Motor neuron (in vitro differentiated cells): ENCODE measurements around the gene RPLP1. TPM values are rescaled to one million over a fixed set of nuclear protein-coding genes. Genes with fewer than 3 reads are reported as not detected.

Experiments used
- ATAC-seq, 8 experiments: fragments of 200-7000 bp; cut with Tn5 transposase; replicated peaks in 6 of 8; 2 replicates each; pipeline ENCODE4 v1.8.0; 2021; ENCODE audit warnings: mild to moderate bottlenecking in 8 of 8, moderate library complexity in 8 of 8
- H3K27ac ChIP-seq, 2 donors: fragments of 250-450 bp; sonication (Bioruptor Pico); 2 replicates each; pipeline ENCODE4 v1.9.0; 2021; ENCODE audit warnings: antibody characterized with exemption in 2 of 2, mild to moderate bottlenecking in 2 of 2, moderate library complexity in 1 of 2
- H3K4me1 ChIP-seq, 2 donors: fragments of 250-450 bp; sonication (Bioruptor Pico); replicated peaks in 1 of 2; 2 replicates each; pipeline ENCODE4 v1.6.1; 2021; ENCODE audit warnings: antibody characterized with exemption in 2 of 2, mild to moderate bottlenecking in 2 of 2, moderate library complexity in 1 of 2
- H3K4me3 ChIP-seq, 5 donors: fragments of 250-450 bp; sonication (Bioruptor Pico); 2 replicates each; pipeline ENCODE4 v1.9.0; 2021; ENCODE audit warnings: antibody characterized with exemption in 5 of 5, mild to moderate bottlenecking in 5 of 5, moderate library complexity in 4 of 5
- WGBS, 10 experiments: fragments of 450-650 bp; shearing (Covaris generic); methylation state at CpG; one replicate each; pipeline ENCODE4 v1.0.0; 2022; 5-methylcytosine and 5-hydroxymethylcytosine counted together
- in situ Hi-C, 9 experiments: fragments of 400-800 bp; cut with MboI; loops; one replicate each; pipeline ENCODE4 v1.15.0; 2021; ENCODE audit warnings: low sequenced_read_pairs in 9 of 9, low pct_unique_long_range_greater_than_20kb in 2 of 9; ENCODE audit not compliant: unreplicated experiment in 9 of 9
- total RNA-seq, 8 experiments: library from RNA; unstranded; fragments of 300-600 nt; gene quantifications; 2 replicates each; pipeline versions ENCODE4 v1.2.3 to v1.2.4, GENCODE V29; 2022

Gene RPLP1
- total RNA-seq, 8 experiments from 2014 or later = 1,302 to 2,801 (median 1,475) TPM

GRCh38 chr15:69417581-69417980 is 35.0 kb upstream of the RPLP1 start:
- ATAC-seq = no peak
- Histone ChIP-seq H3K4me1 (peaks cover 0 to 5% of the 10 kb centered on the region in 2 donors), H3K27ac (no peak overlapping the region), H3K4me3 (no peak overlapping the region)
- in situ Hi-C loops = loop anchor here in 1 of 9 experiments (25.0 kb wide), 1 partner anchor 355 kb away; no protein-coding TSS in a partner anchor

- Histone ChIP-seq H3K27ac (no peak overlapping the region), H3K4me1 (no peaks in the 10 kb centered on the region), H3K4me3 (no peak overlapping the region)
- no peak for ATAC-seq
- in situ Hi-C loops = loop anchor here in 1 of 9 experiments (25.0 kb wide), 1 partner anchor 359 kb away; no protein-coding TSS in a partner anchor
Measured at GRCh38 chr15:69421498-69421897, 31.1 kb upstream of the RPLP1 start.

- in situ Hi-C loops = loop anchor here in 1 of 9 experiments (25.0 kb wide), 1 partner anchor 360 kb away; no protein-coding TSS in a partner anchor
- no peaks in the 10 kb centered on the region for H3K4me1 ChIP-seq
- no peak for ATAC-seq
- H3K27ac ChIP-seq = no peak overlapping the region
- no peak overlapping the region for H3K4me3 ChIP-seq
- WGBS, 10 experiments = 76 to 100% (median 98%) methylated on average over 1 to 4 of the region's 4 CpGs; no CpG with 5 or more reads in 2 of the 10 experiments
Measured at GRCh38 chr15:69422336-69422895, 30.2 kb upstream of the RPLP1 start.

- H3K27ac ChIP-seq = no peak overlapping the region
- WGBS, 10 experiments = 63 to 100% (median 100%) methylated on average over 1 to 2 of the region's 2 CpGs
- in situ Hi-C loops = loop anchor here in 1 of 9 experiments (25.0 kb wide), 1 partner anchor 362 kb away; no protein-coding TSS in a partner anchor
- H3K4me1 ChIP-seq = no peaks in the 10 kb centered on the region
- ATAC-seq = no peak
- no peak overlapping the region for H3K4me3 ChIP-seq
Measured at GRCh38 chr15:69424001-69424400, 28.6 kb upstream of the RPLP1 start.

- Histone ChIP-seq H3K4me3 (no peak overlapping the region), H3K4me1 (no peaks in the 10 kb centered on the region), H3K27ac (no peak overlapping the region)
- WGBS, 10 experiments = 60 to 100% (median 100%) methylated on average over 1 of the region's 1 CpG; no CpG with 5 or more reads in 1 of the 10 experiments
- ATAC-seq = no peak
- in situ Hi-C loops = loop anchor here in 1 of 9 experiments (25.0 kb wide), 1 partner anchor 363 kb away; no protein-coding TSS in a partner anchor
Measured at GRCh38 chr15:69424748-69425413, 27.7 kb upstream of the RPLP1 start.

GRCh38 chr15:69433831-69434230 is 18.8 kb upstream of the RPLP1 start:
- WGBS, 10 experiments = 38 to 100% (median 85%) methylated on average over 1 of the region's 1 CpG; no CpG with 5 or more reads in 2 of the 10 experiments

GRCh38 chr15:69434238-69434637 is 18.4 kb upstream of the RPLP1 start:
- Histone ChIP-seq H3K27ac (no peak overlapping the region), H3K4me1 (no peaks in the 10 kb centered on the region), H3K4me3 (no peak overlapping the region)
- no peak for ATAC-seq
- in situ Hi-C loops = no loop called here
- 77 to 100% (median 95%) methylated on average over 1 to 5 of the region's 5 CpGs; no CpG with 5 or more reads in 1 of the 10 experiments for WGBS, 10 experiments

More at GRCh38 chr15:69433831-69434230, 18.8 kb upstream of the RPLP1 start:
- H3K27ac ChIP-seq = no peak overlapping the region
- ATAC-seq = no peak
- no peak overlapping the region for H3K4me3 ChIP-seq
- H3K4me1 ChIP-seq = no peaks in the 10 kb centered on the region
- in situ Hi-C loops = no loop called here

GRCh38 chr15:69434679-69435078 is 17.9 kb upstream of the RPLP1 start:
- WGBS, 10 experiments = 90 to 100% (median 99%) methylated on average over 1 to 9 of the region's 18 CpGs; no CpG with 5 or more reads in 4 of the 10 experiments
- H3K4me3 ChIP-seq = no peak overlapping the region
- no peak for ATAC-seq
- H3K27ac ChIP-seq = no peak overlapping the region
- in situ Hi-C loops = no loop called here
- no peaks in the 10 kb centered on the region for H3K4me1 ChIP-seq

GRCh38 chr15:69435985-69436384 is 16.6 kb upstream of the RPLP1 start:
- H3K27ac ChIP-seq = no peak overlapping the region
- WGBS, 10 experiments = 87 to 100% (median 96%) methylated on average over 2 to 4 of the region's 4 CpGs; no CpG with 5 or more reads in 2 of the 10 experiments
- ATAC-seq = no peak
- no peak overlapping the region for H3K4me3 ChIP-seq
- H3K4me1 ChIP-seq = no peaks in the 10 kb centered on the region
- in situ Hi-C loops = no loop called here

- ATAC-seq = no peak
- Histone ChIP-seq H3K4me1 (no peaks in the 10 kb centered on the region), H3K27ac (no peak overlapping the region), H3K4me3 (no peak overlapping the region)
- in situ Hi-C loops = no loop called here
- WGBS, 10 experiments = 88 to 100% (median 100%) methylated on average over 1 to 4 of the region's 4 CpGs
Measured at GRCh38 chr15:69436951-69437350, 15.7 kb upstream of the RPLP1 start.

- H3K4me3 ChIP-seq = no peak overlapping the region
- H3K4me1 ChIP-seq = no peaks in the 10 kb centered on the region
- no peak overlapping the region for H3K27ac ChIP-seq
- in situ Hi-C loops = no loop called here
- 88 to 100% (median 92%) methylated on average over 3 to 4 of the region's 4 CpGs; no CpG with 5 or more reads in 1 of the 10 experiments for WGBS, 10 experiments
- no peak for ATAC-seq
Measured at GRCh38 chr15:69439623-69440022, 13.0 kb upstream of the RPLP1 start.

- peak in 1 of 8 experiments; percentile 37 for ATAC-seq
- in situ Hi-C loops = no loop called here
- no peaks in the 10 kb centered on the region for H3K4me1 ChIP-seq
- 74 to 100% (median 91%) methylated on average over 1 to 5 of the region's 5 CpGs for WGBS, 10 experiments
- H3K4me3 ChIP-seq = no peak overlapping the region
- H3K27ac ChIP-seq = no peak overlapping the region
Measured at GRCh38 chr15:69443032-69443611, 9.5 kb upstream of the RPLP1 start.

- in situ Hi-C loops = no loop called here
- ATAC-seq = no peak
- WGBS, 10 experiments = 90 to 100% (median 99%) methylated on average over 1 to 7 of the region's 7 CpGs; no CpG with 5 or more reads in 1 of the 10 experiments
- no peak overlapping the region for H3K4me3 ChIP-seq
- H3K27ac ChIP-seq = no peak overlapping the region
- no peaks in the 10 kb centered on the region for H3K4me1 ChIP-seq
Measured at GRCh38 chr15:69444686-69445085, 7.9 kb upstream of the RPLP1 start.
